ENCODE data around the gene PRR35.

Gene PRR35

DNA sequence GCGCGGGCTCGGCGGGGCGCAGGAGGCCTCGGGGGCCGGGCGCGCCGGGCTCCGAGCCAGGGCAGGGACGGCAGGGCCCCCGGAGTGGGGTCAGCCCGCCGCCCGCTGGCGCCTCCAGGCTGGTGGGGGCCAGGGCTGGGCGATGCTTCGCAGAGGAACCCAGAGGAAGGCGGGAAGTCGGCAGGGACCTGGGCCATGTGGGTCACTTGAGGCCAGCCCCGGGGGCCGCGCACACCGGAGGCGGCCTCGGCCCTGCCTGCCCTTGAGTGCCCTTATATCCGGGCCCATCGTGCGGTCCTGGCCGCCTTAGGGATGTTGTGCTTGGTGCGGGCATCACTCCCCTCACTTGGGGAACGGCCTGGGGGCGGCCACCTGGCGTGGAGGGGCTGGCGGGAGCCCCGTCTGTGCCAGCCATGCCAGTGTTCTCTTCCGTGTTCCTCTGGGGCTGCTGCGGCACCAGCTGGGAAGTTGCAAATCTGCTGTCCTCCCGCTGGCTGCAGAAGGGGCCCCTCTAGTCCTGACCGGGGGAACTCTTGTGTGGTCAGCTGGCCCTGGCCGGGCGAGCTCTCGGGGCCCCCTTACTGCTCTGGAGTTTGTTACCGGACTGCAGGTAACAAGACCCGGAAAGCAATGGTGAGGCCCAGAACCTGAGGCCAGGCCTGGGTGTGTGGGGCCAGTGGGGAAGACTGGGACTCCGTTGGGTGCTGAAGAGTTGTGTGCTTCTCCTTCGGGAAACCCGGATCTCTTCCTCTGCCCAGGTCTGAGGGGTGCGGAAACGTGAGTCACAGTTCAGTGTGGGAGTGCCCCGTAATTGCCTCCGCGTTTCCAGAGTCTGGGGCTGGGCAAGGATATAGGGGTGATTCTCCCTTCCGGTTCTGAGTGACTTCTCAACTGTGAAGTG, 31.8 kb upstream of the PRR35 start:
- no peak for DNase-seq

DNA sequence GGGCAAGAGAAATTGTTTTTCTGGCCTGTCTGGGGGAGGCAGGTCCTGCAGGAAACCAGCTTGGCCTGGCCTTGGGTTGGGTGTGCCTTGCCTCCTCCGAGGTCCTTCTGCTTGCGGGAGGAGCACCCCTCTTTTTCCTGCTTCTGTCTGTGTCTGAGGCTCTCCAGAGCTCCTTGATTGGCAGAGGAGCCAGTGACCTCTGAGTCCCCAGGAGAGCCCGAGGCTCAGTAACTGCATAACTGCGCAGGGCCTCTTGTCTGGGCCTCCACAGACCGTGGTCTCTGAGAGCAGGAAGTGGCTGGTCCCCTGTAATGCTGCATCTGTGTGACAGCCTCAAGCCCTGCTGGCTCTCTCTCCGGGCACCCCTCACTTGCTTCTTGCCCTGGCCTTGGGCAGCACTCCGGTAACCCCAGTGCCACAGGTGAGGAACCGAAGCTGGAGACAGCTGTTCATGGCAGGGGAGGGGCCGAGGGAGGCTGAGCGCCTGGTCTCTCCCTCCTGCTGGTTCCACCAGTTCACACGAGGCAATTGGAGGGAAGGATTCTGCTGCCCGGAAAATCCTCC, 31.1 kb upstream of the PRR35 start:
- no peak for DNase-seq

DNA sequence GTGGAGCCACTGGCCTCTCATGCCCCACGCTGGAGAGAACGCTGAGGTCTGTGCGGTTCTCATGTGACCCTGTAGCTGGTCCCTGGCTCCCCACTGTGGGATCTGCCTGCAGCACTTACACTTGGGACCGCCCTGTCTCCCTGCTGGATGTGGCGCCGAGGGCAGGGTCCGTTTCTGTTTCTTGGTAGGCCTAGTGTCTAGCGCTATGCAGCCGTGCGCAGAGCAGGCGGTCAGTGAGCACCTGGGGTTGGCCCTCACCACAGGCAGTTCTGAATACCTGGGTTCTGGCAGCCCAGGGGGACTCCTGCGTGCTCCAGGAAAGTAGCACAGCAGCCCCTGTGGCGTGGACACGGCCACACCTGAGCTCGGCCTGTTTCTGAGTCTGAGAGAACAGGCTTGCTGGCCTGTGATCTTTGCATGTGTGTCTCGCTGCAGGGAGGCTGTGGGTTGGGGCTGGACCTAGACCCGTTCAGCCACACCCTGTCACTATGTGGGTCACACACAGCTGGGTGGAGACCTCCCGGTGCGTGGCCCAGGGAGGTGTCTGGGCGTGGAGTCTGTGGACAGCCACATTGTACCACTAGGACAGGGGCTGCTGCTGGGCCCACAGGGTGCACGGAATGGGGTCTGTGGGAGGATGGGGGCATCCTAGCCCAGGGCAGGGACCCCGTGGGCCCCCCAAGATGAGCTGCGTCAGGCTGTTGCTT, 29.9 kb upstream of the PRR35 start:
- DNase-seq, result no peak

DNA sequence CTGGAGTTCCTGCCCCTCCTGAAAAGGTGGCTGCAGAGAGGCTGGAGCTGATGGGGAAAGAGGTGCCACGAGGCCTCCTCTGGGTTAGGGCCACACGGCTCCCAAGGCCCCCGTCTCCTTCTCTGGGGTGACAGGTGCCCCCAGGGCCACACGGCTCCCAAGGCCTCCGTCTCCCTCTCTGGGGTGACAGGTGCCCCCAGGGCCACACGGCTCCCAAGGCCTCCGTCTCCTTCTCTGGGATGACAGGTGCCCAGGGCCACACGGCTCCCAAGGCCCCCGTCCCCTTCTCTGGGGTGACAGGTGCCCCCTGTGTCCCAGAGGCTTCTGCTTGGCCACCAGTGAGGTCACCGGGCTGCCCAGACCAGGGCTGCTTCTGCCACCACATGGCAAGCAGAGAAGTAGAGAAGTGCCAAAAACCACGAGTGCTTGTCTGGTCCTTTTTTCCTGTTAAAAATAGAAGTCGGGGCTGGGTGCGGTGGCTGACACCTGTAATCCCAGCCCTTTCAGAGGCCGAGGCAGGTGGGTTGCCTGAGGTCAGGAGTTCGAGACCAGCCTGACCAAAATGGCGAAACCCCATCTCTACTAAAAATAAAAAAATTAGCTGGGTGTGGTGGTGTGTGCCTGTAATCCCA, 28.6 kb upstream of the PRR35 start:
- no peak for DNase-seq

DNA sequence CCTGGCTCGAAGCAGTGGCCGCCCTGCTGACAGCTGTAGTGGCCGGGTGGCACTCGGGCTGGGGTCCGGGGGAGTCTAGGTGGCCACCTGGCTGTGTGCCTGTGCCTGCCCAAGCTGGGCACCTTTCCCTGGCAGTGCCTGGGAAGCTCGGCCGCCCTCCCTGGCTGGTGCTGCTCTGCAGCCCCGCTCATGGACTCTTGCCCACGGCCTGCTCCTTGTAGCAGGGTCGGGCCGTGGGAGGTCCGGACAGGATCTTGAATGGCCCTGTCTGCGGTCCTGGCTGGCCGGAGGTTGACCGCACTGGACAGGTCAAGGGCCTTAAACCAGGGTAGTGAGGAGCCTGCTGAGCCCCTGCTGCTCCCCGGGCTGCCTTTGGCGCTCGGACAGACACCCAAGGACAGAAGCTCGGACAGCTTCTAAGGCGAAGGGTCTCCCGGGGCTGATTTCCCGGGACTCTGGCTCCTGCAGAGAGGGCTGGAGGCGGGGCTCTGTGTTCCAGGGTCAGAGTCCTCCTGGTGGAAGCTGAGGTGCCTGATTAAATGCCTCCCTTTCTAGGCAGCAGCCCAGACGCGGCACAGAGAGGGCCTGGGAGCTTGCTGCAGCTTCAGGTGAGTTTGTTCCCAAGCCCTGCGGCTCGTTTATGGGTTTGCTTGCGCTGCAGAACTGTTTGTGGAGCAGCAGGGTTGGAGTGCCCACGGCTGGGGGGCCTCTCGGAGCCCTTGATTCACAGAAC, 26.6 kb upstream of the PRR35 start:
- DNase-seq, result no peak

DNA sequence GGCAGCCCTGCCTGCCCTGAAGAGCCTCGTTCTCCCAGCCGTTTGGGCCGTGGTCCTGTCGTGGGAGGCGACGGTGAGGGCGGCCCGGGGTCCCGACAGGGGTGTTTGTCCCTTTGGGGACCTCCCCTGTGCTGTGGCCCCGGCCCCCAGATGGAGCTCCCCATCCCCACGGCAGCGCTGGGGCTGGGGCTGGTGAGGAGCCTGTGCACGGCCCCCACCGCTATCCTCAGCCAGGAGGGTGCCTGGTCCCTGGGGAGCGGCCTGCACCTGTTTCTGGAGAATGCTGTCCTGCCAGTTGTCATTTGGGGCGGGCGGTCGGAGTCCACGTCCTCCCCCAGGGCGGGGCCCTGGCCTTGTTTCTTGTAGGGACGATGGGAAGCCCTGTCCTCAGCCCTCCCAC, 26.1 kb upstream of the PRR35 start:
- no peak for DNase-seq

DNA sequence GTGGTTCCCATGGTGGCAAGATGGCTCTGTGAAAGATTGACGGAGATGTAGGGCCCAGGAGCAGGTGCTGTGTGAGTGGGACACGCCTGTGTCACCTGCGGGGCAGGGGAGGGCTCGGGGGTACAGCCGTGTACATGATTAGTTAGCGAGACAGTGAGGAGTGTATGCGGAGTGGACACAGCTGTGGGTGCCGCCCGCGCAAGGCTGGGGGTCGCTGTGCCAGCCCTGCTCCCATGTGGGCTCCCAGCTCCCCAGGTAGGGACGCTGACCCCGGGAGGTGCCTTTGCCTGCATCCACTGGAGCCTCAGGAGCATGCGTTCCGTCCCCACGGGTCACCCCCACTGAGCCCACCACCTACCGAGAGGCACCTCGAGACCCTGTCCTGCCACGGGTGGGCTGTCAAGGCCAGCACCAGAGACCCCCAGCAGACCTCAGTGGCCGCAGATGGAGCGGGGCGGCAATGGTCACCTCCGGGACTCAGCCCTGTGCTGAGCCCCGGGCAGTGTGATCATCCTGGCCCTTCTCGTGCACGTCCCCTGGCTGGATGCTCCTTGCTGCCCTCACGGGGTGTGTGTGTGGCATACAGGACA, 25.2 kb upstream of the PRR35 start:
- no peak for DNase-seq

DNA sequence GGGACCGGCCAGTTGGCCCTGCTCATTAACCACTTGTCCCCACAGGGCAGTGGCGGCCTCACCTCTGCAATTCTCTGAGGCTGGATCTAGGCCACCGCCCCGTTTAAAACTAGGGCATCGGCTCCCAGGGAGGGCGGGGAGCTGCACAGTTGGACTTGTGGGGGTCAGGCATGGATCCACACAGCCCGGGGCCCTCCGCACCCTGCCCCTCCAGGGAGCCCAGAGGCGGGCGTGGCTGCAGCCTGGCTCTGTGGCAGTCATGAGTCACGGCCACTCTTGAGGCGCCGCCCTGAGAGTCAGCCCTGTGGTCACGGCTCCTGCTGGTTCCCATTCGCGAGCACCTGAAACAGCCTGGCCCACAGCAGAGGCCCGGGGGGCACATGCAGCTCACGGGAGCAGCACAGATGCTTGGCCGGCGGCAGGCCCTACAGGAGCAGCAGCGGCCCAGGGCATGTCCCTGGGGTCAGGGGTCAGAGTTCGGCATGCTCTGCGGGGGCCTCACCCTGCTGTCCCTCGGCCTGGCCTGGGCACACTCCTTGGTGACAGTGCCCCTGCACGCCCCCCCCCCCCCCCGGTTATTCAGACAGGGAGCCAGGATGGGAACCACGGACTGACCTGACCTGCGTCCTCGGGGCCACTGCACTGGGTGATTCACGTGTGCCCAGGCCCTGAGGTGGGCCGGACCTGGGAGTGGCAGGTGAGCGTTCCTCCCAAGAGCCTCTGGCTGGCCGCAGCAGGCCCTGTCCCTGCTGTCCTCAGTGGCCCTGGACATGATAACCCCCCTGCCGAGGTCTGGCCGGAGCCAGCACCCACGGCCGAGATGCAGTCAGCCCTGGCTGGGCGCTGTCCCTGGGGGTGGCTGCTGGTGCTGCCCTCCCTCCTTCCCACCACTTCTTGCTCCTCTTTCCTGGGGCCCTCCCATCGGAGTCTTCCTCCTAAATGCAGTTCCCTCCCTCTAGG, 24.5 kb upstream of the PRR35 start:
- DNase-seq, result no peak

DNA sequence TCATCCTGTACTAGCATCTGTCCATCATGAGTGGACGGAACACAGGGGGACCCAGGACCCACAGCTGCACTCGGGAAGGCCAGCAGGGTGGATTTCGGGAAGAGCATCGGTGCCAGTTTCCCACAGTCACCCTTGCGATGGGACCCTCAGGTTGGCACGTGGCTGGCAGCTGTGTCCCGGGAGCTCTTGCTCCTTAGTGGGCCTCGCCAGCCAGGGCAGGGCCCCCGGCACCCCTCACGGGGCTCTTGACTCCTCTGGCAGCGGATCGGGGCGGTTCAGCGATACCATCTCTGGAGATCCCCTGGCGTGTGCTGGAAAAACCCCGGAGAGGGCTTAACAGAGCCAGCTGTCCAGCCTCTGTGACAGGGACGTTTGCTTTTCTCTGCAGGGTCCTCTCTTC, 23.4 kb upstream of the PRR35 start:
- no peak for DNase-seq

DNA sequence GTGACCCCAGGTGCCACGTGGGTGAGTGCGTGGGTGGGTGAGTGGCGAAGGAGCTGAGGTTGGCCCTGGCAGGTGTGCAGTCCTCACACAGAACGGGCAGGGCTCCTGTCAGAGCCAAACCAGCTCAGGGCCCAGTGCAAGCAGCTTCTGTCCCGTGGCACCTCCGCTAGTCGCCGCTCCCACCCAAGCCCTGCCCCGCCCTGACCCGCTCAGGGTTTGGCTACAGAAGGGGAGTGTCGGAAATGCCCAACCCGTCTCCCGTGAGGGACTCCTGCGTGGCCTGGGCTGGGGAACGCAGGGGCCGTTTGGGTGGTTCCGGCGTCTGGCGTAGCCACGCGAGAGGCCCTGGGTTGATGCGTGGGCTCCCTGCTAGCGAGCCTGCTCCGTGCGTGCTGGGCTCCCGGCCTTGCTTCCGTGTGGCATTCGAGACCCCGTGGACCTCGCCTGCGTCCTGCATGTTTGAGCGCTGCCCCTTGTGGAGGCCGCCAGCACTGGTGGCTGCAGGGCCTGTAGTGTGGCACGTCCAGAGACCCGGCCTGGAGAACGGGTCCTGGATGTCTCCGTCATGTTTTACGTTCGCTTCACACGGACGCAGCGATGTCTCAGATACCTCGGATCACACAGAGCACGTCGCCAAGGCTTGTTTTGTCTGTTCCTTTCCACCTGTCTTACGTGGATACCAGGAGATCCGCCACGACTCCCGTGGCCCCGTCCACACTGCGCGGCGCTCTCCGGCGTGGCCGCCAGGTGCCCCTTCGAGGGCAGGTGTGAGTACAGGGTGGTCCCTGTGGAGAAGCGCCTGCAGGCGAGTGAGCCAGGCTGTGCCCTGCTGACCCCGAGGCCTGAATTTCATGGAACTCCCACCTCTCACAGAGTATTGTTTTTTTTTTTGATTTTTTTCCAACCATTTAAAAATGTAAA, 22.5 kb upstream of the PRR35 start:
- DNase-seq, result no peak

DNA sequence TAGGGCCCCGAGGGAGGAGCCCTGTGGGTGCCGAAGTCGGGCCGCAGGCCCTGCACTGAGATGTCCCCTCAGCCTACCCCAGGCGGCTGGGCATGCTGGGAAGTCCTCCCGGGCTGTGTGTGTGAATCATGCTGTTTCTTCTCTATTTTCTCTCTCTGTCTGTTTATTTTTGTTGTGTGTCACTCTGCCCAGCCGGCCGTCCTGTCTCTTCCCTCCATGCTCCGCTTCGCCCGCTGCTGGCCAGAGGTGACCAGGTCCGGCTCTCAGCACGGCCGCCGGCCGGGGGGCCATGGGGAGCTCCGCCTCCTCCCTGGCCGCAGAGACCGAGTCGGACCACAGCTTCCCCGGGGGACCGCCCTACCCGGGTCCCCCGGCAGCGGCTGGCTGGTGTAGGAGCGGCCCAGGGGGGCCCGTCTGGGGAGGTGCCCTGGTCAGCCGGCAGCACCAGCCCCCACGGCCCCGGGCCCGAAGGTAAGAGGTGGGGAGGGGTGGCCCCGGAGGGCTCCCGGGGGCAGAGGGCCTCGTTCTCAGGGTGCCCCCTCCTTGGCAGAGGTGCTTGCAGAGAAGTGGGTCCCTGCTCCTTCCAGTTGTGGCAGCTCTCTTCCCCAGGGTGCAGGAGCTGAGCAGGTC, 20.2 kb upstream of the PRR35 start:
- no peak for DNase-seq

DNA sequence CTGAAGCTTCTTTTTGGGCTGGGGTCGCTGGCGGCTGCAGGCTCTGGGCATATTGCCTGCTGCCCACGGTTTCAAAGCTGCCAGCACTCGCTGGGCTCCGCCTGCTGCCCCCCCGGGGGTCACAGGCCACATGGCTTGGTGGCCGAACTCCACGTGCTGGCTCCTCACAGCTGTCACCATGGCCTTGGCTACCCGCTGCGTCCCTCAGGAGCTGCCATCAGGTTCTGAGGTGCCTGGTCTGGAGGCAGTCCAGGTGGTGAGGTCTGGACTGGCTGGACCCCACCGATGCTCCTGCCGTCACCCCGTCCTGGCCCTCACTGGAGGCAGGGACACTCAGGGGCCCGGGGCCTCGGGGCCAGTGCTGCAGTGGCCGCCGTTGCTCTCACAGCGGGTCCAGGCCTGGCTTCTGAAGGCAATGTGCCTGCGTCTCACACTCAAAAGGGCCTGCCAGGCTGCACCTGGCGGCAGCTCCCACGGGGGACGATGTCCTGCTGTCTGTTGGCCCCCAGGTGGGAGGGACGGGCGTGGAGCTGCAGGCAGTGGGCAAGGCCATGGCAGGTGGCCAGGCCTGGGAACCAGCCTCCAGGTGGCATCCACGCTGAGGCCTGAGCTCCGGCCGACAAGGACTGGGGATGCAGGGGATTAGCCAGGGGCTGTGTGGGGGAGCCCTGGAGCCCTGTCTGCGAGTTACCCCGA, 19.4 kb upstream of the PRR35 start:
- no peak for DNase-seq

DNA sequence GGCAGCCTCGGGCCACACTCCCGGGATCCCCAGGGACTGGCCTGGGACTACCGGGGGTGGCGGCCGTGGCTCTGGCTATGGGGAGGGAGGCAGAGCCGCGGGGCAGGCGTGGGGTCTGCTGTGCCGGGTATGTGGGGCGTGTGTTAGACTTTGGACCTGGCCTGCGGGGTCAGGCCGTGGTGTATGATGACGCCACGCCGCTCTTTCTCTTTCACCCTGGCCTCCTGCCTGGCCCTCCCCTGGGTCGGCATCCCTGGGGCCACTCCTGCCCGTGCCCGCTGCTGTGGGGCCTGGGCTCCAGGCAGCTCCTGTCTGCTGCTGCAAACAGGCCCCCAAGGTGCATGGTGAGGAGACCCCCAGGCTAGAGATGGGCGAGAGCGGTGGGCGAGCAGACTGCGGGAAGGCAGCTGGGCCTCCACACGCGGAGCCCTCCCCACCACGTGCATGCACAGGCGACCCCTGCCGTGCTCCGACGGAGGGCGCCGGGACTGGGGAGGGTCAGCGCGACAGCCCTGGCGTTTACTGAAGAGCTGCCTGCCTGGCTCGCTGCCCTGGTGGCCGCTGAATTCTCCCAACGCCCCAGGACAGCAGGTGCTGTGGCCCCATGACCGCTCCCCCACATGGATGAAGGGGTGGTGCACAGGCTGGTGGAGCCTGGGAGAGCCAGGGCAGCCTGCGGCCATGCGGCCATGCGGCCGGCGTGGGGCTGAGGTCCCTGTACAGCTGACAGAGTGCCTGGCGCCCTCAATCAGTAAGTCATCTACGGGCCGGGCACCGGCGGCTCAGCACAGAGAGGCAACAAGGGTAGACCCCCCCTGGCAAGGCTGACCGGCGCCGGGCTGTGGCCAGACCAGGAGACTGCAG, 16.7 kb upstream of the PRR35 start:
- no peak for DNase-seq

DNA sequence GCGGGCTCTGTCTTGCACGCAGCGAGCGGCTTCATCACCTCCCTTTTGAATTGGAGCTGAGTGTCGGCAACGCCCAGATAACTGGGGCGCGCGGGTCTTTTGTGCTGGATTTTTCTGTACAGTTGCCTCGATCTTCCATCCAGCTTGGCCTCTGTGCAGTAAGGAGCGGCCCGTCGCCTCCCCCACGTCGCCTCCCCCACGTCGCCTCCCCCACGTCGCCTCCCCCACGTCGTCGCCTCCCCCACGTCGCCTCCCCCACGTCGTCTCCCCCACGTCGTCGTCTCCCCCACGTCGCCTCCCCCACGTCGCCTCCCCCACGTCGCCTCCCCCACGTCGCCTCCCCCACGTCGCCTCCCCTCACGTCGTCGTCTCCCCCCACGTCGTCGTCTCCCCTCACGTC, 15.7 kb upstream of the PRR35 start:
- no peak for DNase-seq

DNA sequence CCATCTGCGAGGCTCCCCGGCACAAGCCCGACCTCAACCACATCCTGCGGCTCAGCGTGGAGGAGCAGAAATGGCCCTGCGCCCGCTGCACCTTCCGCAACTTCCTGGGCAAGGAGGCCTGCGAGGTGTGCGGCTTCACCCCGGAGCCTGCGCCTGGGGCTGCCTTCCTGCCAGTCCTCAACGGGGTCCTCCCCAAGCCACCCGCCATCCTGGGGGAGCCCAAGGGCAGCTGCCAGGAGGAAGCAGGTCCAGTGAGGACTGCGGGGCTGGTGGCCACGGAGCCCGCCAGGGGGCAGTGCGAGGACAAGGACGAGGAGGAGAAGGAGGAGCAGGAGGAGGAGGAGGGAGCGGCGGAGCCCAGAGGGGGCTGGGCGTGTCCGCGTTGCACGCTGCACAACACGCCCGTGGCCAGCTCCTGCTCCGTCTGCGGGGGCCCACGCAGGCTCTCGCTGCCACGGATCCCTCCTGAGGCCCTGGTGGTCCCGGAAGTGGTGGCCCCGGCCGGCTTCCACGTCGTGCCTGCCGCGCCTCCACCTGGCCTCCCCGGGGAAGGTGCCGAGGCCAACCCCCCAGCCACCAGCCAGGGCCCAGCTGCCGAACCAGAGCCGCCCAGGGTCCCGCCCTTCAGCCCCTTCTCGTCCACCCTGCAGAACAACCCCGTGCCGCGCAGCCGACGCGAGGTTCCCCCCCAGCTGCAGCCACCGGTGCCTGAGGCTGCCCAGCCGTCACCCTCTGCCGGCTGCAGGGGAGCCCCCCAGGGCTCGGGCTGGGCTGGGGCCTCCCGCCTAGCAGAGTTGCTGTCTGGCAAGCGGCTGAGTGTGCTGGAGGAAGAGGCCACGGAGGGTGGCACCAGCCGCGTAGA, 13.1 kb upstream of the PRR35 start:
- no peak for DNase-seq

DNA sequence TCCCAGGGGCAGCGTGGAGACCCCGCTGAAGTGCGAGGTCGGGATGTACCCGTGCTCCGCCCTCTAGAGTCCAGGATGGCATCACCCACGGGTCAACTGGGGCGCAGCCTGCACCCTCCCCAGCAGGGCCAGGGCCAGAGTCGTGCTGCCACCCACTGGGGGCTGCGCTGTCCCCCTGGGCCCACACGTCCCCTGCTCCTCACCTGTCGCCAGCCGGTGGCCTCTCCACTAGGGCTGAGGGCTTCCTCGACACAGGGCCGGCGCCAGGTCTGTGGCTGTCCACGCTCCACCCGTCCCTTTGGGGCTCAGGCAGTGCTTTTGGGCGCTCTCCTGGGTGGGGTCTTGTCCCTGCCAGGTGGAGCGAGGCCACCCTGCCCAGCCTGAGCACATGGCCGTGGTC, 11.6 kb upstream of the PRR35 start:
- no peak for DNase-seq

Measured in NCI-H2081 treated with DMSO at 0.1 percent for 48 hours (cell line).